ENCODE results near the gene CDC42BPA.

- TF ChIP-seq, protein P1, sequence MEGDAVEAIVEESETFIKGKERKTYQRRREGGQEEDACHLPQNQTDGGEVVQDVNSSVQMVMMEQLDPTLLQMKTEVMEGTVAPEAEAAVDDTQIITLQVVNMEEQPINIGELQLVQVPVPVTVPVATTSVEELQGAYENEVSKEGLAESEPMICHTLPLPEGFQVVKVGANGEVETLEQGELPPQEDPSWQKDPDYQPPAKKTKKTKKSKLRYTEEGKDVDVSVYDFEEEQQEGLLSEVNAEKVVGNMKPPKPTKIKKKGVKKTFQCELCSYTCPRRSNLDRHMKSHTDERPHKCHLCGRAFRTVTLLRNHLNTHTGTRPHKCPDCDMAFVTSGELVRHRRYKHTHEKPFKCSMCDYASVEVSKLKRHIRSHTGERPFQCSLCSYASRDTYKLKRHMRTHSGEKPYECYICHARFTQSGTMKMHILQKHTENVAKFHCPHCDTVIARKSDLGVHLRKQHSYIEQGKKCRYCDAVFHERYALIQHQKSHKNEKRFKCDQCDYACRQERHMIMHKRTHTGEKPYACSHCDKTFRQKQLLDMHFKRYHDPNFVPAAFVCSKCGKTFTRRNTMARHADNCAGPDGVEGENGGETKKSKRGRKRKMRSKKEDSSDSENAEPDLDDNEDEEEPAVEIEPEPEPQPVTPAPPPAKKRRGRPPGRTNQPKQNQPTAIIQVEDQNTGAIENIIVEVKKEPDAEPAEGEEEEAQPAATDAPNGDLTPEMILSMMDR (IDR thresholded peaks at IDR 0.05): no peak
- no peak for TF ChIP-seq POLR2A (IDR thresholded peaks at IDR 0.05)
Measured at GRCh38 chr1:227219715-227220292, 98.5 kb downstream of the CDC42BPA start.
